Liver (tissue), 9 donors: Measurements from ENCODE around the gene PRPSAP1. TPM values are rescaled to one million over a fixed set of nuclear protein-coding genes. Genes with fewer than 3 reads are reported as not detected.

Experiments
- DNase-seq: peaks from one replicate; pipeline ENCODE4 v3.0.0-alpha.2; 2017; ENCODE audit warnings: low spot score
- H3K27ac ChIP-seq, 2 donors: one replicate each; pipeline ENCODE4 v1.7.0; 2013; ENCODE audit warnings: inconsistent platforms in 2 of 2, low read length in 2 of 2, control low read depth in 1 of 2, low read depth in 1 of 2, mild to moderate bottlenecking in 1 of 2
- H3K27me3 ChIP-seq, 4 donors: one replicate each; pipeline versions ENCODE4 v1.6.1 to v1.7.0; 2013; ENCODE audit warnings: low read length in 3 of 4, inconsistent platforms in 1 of 4, mild to moderate bottlenecking in 1 of 4, moderate library complexity in 1 of 4; ENCODE audit not compliant: control insufficient read depth in 4 of 4, insufficient read depth in 4 of 4
- H3K36me3 ChIP-seq, 4 donors: one replicate each; pipeline versions ENCODE4 v1.6.1 to v1.7.0; 2013; ENCODE audit warnings: low read length in 3 of 4, mild to moderate bottlenecking in 3 of 4, low read depth in 1 of 4, moderate library complexity in 1 of 4; ENCODE audit not compliant: control insufficient read depth in 4 of 4, insufficient read depth in 3 of 4
- H3K4me1 ChIP-seq, 4 donors: one replicate each; pipeline versions ENCODE4 v1.6.1 to v1.7.0; 2013; ENCODE audit warnings: low read length in 3 of 4, mild to moderate bottlenecking in 3 of 4, moderate library complexity in 1 of 4; ENCODE audit not compliant: control insufficient read depth in 4 of 4, insufficient read depth in 4 of 4
- H3K4me3 ChIP-seq, 3 donors: one replicate each; pipeline versions ENCODE4 v1.6.1 to v1.7.0; 2013; ENCODE audit warnings: low read length in 3 of 3, control low read depth in 1 of 3, low read depth in 1 of 3, mild to moderate bottlenecking in 1 of 3
- H3K9ac ChIP-seq, 2 donors: one replicate each; pipeline ENCODE4 v1.7.0; 2013; ENCODE audit warnings: low read length in 2 of 2, mild to moderate bottlenecking in 2 of 2, moderate library complexity in 2 of 2, control low read depth in 1 of 2, low read depth in 1 of 2
- H3K9me3 ChIP-seq, 4 donors: one replicate each; pipeline versions ENCODE4 v1.6.1 to v1.7.0; 2013; ENCODE audit warnings: low read length in 3 of 4; ENCODE audit not compliant: control insufficient read depth in 4 of 4
- ATF3 ChIP-seq: IDR thresholded peaks from 2 replicates; pipeline ENCODE4 v1.6.1; 2016; ENCODE audit warnings: antibody characterized with exemption
- CTCF ChIP-seq: fragments of 150-350 bp; IDR thresholded peaks from 2 replicates; pipeline ENCODE4 v1.5.1; 2017; ENCODE audit warnings: improper control_type of control experiment, low read depth, low read length; ENCODE audit not compliant: missing input control
- EGR1 ChIP-seq, 2 donors: IDR thresholded peaks; 2 replicates each; pipeline ENCODE4 v1.6.1; 2016 to 2018; ENCODE audit warnings: antibody characterized with exemption in 2 of 2, low read depth in 2 of 2
- FOXA1 ChIP-seq: IDR thresholded peaks from 2 replicates; pipeline ENCODE4 v1.6.1; 2016; ENCODE audit warnings: antibody characterized with exemption
- GABPA ChIP-seq, 2 donors: IDR thresholded peaks in 1 of 2; conservative IDR thresholded peaks in 1 of 2; 2 replicates each; pipeline ENCODE4 v1.6.1; 2016; ENCODE audit warnings: antibody characterized with exemption in 2 of 2, mild to moderate bottlenecking in 1 of 2, moderate library complexity in 1 of 2
- HNF4A ChIP-seq, 2 donors: conservative IDR thresholded peaks; 2 replicates each; pipeline ENCODE4 v1.6.1; 2016; ENCODE audit warnings: antibody characterized with exemption in 2 of 2, mild to moderate bottlenecking in 2 of 2
- MAX ChIP-seq: IDR thresholded peaks from 2 replicates; pipeline ENCODE4 v1.6.1; 2016; ENCODE audit warnings: antibody characterized with exemption
- NR2F2 ChIP-seq: IDR thresholded peaks from 2 replicates; pipeline ENCODE4 v1.6.1; 2016; ENCODE audit warnings: antibody characterized with exemption
- REST ChIP-seq: IDR thresholded peaks from 2 replicates; pipeline ENCODE4 v1.6.1; 2016; ENCODE audit warnings: antibody characterized with exemption, mild to moderate bottlenecking
- RXRA ChIP-seq, 2 donors: IDR thresholded peaks; 2 replicates each; pipeline ENCODE4 v1.6.1; 2017 to 2018; ENCODE audit warnings: antibody characterized with exemption in 2 of 2, mild to moderate bottlenecking in 1 of 2
- SP1 ChIP-seq: IDR thresholded peaks from 2 replicates; pipeline ENCODE4 v1.6.1; 2018; ENCODE audit warnings: antibody characterized with exemption, mild to moderate bottlenecking
- TAF1 ChIP-seq: conservative IDR thresholded peaks from 2 replicates; pipeline ENCODE4 v1.6.1; 2016; ENCODE audit warnings: antibody characterized with exemption, mild to moderate bottlenecking
- YY1 ChIP-seq: IDR thresholded peaks from 2 replicates; pipeline ENCODE4 v1.6.1; 2016; ENCODE audit warnings: antibody characterized with exemption, mild to moderate bottlenecking
- ZBTB33 ChIP-seq: IDR thresholded peaks from 2 replicates; pipeline ENCODE4 v1.6.1; 2016; ENCODE audit warnings: antibody characterized with exemption
- WGBS: extraction: QIAGEN DNeasy Blood & Tissue Kit; methylation state at CpG from one replicate; pipeline ENCODE4 v1.1.7; 2013; 5-methylcytosine and 5-hydroxymethylcytosine counted together
- polyA plus RNA-seq, 2 donors: library from polyadenylated mRNA; stranded (reverse) in 1 of 2; unstranded in 1 of 2; fragments of 200-250 nt in 1 of 2; fragments of >200 nt in 1 of 2; fragmentation: Nextera tagmentation in 1 of 2; extraction: Ambion mirVana in 1 of 2; gene quantifications; one replicate each; pipeline versions ENCODE4 v1.2.1 to v1.2.3, GENCODE V29; 2013 to 2015
- total RNA-seq, 2 donors: library from RNA; depleted of rRNA; stranded (reverse); fragments of >200 nt; gene quantifications; one replicate each; pipeline ENCODE4 v1.2.3, GENCODE V29; 2014
- donor health status: healthy.
- donor health status: healthy.
- donor health status: healthy.
- donor health status: healthy.
- donor health status: healthy.

Gene PRPSAP1
- total and polyA plus RNA-seq, 4 donors = 21.4 to 78.1 (median 52.6) TPM

GRCh38 chr17:76270770-76271668, 82.7 kb downstream of the PRPSAP1 start:
- Histone ChIP-seq H3K36me3 (peaks cover 0 to 2% (median 0%) of the 10 kb centered on the region in 4 donors), H3K9ac (no peak overlapping the region), H3K9me3 (no peaks in the 10 kb centered on the region), H3K4me3 (peak overlapping the region in 1 of 3 donors; percentile 30), H3K27me3 (no peaks in the 10 kb centered on the region), H3K4me1 (peaks cover 11 to 39% (median 29%) of the 10 kb centered on the region in 4 donors), H3K27ac (peak overlapping the region; percentile 28 to 59)
- WGBS = 74% methylated on average over 14 of the region's 14 CpGs
- no peak for TF ChIP-seq NR2F2
- peak; percentile 53 to 71 for TF ChIP-seq HNF4A (conservative IDR thresholded peaks at IDR 0.05)
- no peak for DNase-seq

- no peak overlapping the region for H3K27ac ChIP-seq
- no peaks in the 10 kb centered on the region for H3K9me3 ChIP-seq
- 95% methylated on average over 26 of the region's 26 CpGs for WGBS
- H3K9ac ChIP-seq = no peak overlapping the region
- no peak for DNase-seq
- peaks cover 0 to 2% (median 0%) of the 10 kb centered on the region in 4 donors for H3K36me3 ChIP-seq
- TF ChIP-seq REST (no peak), RXRA (IDR thresholded peaks at IDR 0.05) (no peak), EGR1 (IDR thresholded peaks at IDR 0.05; ENCODE audit: low read depth in 2 of 2) (no peak), ZBTB33 (no peak), MAX (no peak), NR2F2 (no peak), HNF4A (conservative IDR thresholded peaks at IDR 0.05) (no peak), ATF3 (no peak), TAF1 (no peak), SP1 (no peak), CTCF (no peak), YY1 (no peak), FOXA1 (no peak), GABPA (IDR thresholded peaks at IDR 0.05 in 1 of 2, conservative IDR thresholded peaks at IDR 0.05 in 1 of 2) (no peak)
- no peak overlapping the region for H3K4me3 ChIP-seq
- H3K4me1 ChIP-seq = peaks cover 11 to 39% (median 29%) of the 10 kb centered on the region in 4 donors
- no peaks in the 10 kb centered on the region for H3K27me3 ChIP-seq
Observed at GRCh38 chr17:76270127-76270592, 83.6 kb downstream of the PRPSAP1 start.
